ENCODE measurements around the gene WDR43.

- no peak for TF ChIP-seq POLR2A (IDR thresholded peaks at IDR 0.05)
- TF ChIP-seq, protein P1, sequence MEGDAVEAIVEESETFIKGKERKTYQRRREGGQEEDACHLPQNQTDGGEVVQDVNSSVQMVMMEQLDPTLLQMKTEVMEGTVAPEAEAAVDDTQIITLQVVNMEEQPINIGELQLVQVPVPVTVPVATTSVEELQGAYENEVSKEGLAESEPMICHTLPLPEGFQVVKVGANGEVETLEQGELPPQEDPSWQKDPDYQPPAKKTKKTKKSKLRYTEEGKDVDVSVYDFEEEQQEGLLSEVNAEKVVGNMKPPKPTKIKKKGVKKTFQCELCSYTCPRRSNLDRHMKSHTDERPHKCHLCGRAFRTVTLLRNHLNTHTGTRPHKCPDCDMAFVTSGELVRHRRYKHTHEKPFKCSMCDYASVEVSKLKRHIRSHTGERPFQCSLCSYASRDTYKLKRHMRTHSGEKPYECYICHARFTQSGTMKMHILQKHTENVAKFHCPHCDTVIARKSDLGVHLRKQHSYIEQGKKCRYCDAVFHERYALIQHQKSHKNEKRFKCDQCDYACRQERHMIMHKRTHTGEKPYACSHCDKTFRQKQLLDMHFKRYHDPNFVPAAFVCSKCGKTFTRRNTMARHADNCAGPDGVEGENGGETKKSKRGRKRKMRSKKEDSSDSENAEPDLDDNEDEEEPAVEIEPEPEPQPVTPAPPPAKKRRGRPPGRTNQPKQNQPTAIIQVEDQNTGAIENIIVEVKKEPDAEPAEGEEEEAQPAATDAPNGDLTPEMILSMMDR (IDR thresholded peaks at IDR 0.05): no peak
These were observed 21.5 kb downstream of the WDR43 start for GRCh38 chr2:28915939-28916338.

Measured in adrenal gland (tissue), 5 donors.